Umbilical cord (tissue), 2 donors: ENCODE measurements around the gene MIEF2. TPM values are rescaled to one million over a fixed set of nuclear protein-coding genes. Genes with fewer than 3 reads are reported as not detected.
A peak's percentile ranks its signal among the peaks of the same experiment; 100 is the strongest.

Experiments
- DNase-seq: peaks from one replicate; pipeline ENCODE4 v3.0.0-alpha.2; 2015; ENCODE audit warnings: low spot score
- total RNA-seq: library from RNA; depleted of rRNA; stranded (reverse); fragments of >200 nt; gene quantifications from one replicate; pipeline ENCODE4 v1.2.3, GENCODE V29; 2014; ENCODE audit warnings: low replicate concordance; ENCODE audit not compliant: insufficient read depth

MIEF2 gene
- total RNA-seq, 1 donor from 2014 or later, result 15.9 TPM

GRCh38 chr17:18256776-18257175 lies 3.7 kb upstream of the MIEF2 start:
- no peak for DNase-seq

- no peak for DNase-seq
Observed at GRCh38 chr17:18257268-18257981, 3.0 kb upstream of the MIEF2 start.

- DNase-seq, result no peak
Observed at GRCh38 chr17:18257982-18258355, 2.5 kb upstream of the MIEF2 start.

GRCh38 chr17:18258356-18259038 lies 2.0 kb upstream of the MIEF2 start, which contains the start of gene FLII:
Gene FLII (minus strand): TSS chr17:18258738. CDS start chr17:18258690, 48 bp downstream.
- DNase-seq, result peak; percentile 65

GRCh38 chr17:18259621-18260331 lies 686 bp upstream of the MIEF2 start:
- DNase-seq, result peak; percentile 32

GRCh38 chr17:18261146-18261515 lies 669 bp downstream of the MIEF2 start:
- peak; percentile 21 for DNase-seq

- no peak for DNase-seq
Observed at GRCh38 chr17:18261659-18262058, 1.2 kb downstream of the MIEF2 start.

- no peak for DNase-seq
Observed at GRCh38 chr17:18262111-18262510, 1.6 kb downstream of the MIEF2 start.

- no peak for DNase-seq
Observed at GRCh38 chr17:18262641-18263040, 2.2 kb downstream of the MIEF2 start.

- no peak for DNase-seq
Observed at GRCh38 chr17:18263885-18264682, 3.6 kb downstream of the MIEF2 start.

GRCh38 chr17:18267366-18267765 lies 6.9 kb downstream of the MIEF2 start:
- no peak for DNase-seq

- peak; percentile 30 for DNase-seq
Observed at GRCh38 chr17:18267927-18268711, 7.7 kb downstream of the MIEF2 start.

- DNase-seq, result no peak
Observed at GRCh38 chr17:18270046-18270931, 9.8 kb downstream of the MIEF2 start.

GRCh38 chr17:18277076-18277475 lies 16.6 kb downstream of the MIEF2 start:
- DNase-seq, result no peak

- DNase-seq, result no peak
Observed at GRCh38 chr17:18278867-18279266, 18.4 kb downstream of the MIEF2 start.

- no peak for DNase-seq
Observed at GRCh38 chr17:18280249-18280648, 19.8 kb downstream of the MIEF2 start.

- no peak for DNase-seq
Observed at GRCh38 chr17:18280766-18281371, 20.4 kb downstream of the MIEF2 start.

GRCh38 chr17:18281788-18282187 lies 21.3 kb downstream of the MIEF2 start:
- no peak for DNase-seq

- no peak for DNase-seq
Observed at GRCh38 chr17:18285296-18285695, 24.8 kb downstream of the MIEF2 start.
